NT2/D1 (cell line): ENCODE results near the gene COL20A1.

Experiments used
- DNase-seq: peaks from one replicate; pipeline ENCODE4 v3.0.0-alpha.2; 2011; ENCODE audit warnings: low read depth, low spot score
- H3K27me3 ChIP-seq: 2 replicates; pipeline ENCODE4 v1.6.0; 2011; ENCODE audit warnings: mild to moderate bottlenecking; ENCODE audit not compliant: insufficient read length, insufficient read depth
- H3K36me3 ChIP-seq: 2 replicates; pipeline ENCODE4 v1.6.1; 2011; ENCODE audit warnings: mild to moderate bottlenecking, low read length, mixed read lengths; ENCODE audit not compliant: insufficient read depth, insufficient read length
- H3K4me1 ChIP-seq: 2 replicates; pipeline ENCODE4 v1.5.1; 2011; ENCODE audit not compliant: insufficient read depth, insufficient read length
- H3K4me3 ChIP-seq: 2 replicates; pipeline ENCODE4 v1.5.1; 2011; ENCODE audit warnings: low read depth; ENCODE audit not compliant: insufficient read length
- H3K9ac ChIP-seq: 2 replicates; pipeline ENCODE4 v1.6.0; 2011; ENCODE audit warnings: low read depth; ENCODE audit not compliant: insufficient read length
- H3K9me3 ChIP-seq: 2 replicates; pipeline ENCODE4 v1.5.1; 2011; ENCODE audit warnings: mild to moderate bottlenecking, low read length; ENCODE audit not compliant: insufficient read depth
- SUZ12 ChIP-seq: IDR thresholded peaks from 2 replicates; pipeline ENCODE4 v1.6.1; 2011; ENCODE audit not compliant: insufficient read length, insufficient read depth; ENCODE audit errors: extremely low read depth
- YY1 ChIP-seq: IDR thresholded peaks from 2 replicates; pipeline ENCODE4 v1.6.1; 2011; ENCODE audit not compliant: insufficient read length, insufficient read depth
- ZNF274 ChIP-seq: IDR thresholded peaks from 2 replicates; pipeline ENCODE4 v1.6.1; 2011; ENCODE audit warnings: mild to moderate bottlenecking, low read depth, low read length

Gene COL20A1

GRCh38 chr20:63345328-63346100 is 52.5 kb downstream of the COL20A1 start:
- no peak overlapping the region for H3K4me3 ChIP-seq
- H3K36me3 ChIP-seq: peaks cover 2% of the 10 kb centered on the region
- no peak for DNase-seq
- no peaks in the 10 kb centered on the region for H3K27me3 ChIP-seq
- 0 out of 2 replicates have a peak, but pooled peaks cover 1% of the 10 kb centered on the region for H3K9me3 ChIP-seq
- H3K9ac ChIP-seq: no peak overlapping the region
- peaks cover 13% of the 10 kb centered on the region for H3K4me1 ChIP-seq
- no peak for TF ChIP-seq SUZ12

GRCh38 chr20:63346131-63347080 is 53.4 kb downstream of the COL20A1 start:
- peak overlapping the region; percentile 10 for H3K9ac ChIP-seq
- H3K36me3 ChIP-seq: peaks cover 3% of the 10 kb centered on the region
- H3K9me3 ChIP-seq: peaks cover 8% of the 10 kb centered on the region; the same call in 1 of the 2 replicates
- H3K27me3 ChIP-seq: no peaks in the 10 kb centered on the region
- no peak overlapping the region for H3K4me3 ChIP-seq
- peaks cover 13% of the 10 kb centered on the region for H3K4me1 ChIP-seq
- DNase-seq: no peak
- TF ChIP-seq SUZ12 (no peak), ZNF274 (no peak), YY1 (no peak)

- no peak for DNase-seq
- Histone ChIP-seq H3K9ac (peak overlapping the region; percentile 10), H3K9me3 (peaks cover 8% of the 10 kb centered on the region; the same call in 1 of the 2 replicates), H3K27me3 (no peaks in the 10 kb centered on the region), H3K4me3 (no peak overlapping the region), H3K36me3 (peaks cover 3% of the 10 kb centered on the region), H3K4me1 (peaks cover 21% of the 10 kb centered on the region)
- TF ChIP-seq ZNF274 (no peak), YY1 (no peak), SUZ12 (no peak)
Observed at GRCh38 chr20:63347081-63347741, 54.2 kb downstream of the COL20A1 start.

GRCh38 chr20:63347950-63348827 is 55.2 kb downstream of the COL20A1 start:
- Histone ChIP-seq H3K27me3 (no peaks in the 10 kb centered on the region), H3K9ac (no peak overlapping the region), H3K4me1 (peaks cover 19% of the 10 kb centered on the region), H3K4me3 (no peak overlapping the region), H3K9me3 (peaks cover 8% of the 10 kb centered on the region; the same call in 1 of the 2 replicates), H3K36me3 (peaks cover 3% of the 10 kb centered on the region)
- DNase-seq: no peak
- TF ChIP-seq YY1: no peak
- no peak for TF ChIP-seq SUZ12
- no peak for TF ChIP-seq ZNF274

- H3K27me3 ChIP-seq: no peaks in the 10 kb centered on the region
- H3K9me3 ChIP-seq: peaks cover 8% of the 10 kb centered on the region; the same call in 1 of the 2 replicates
- no peak overlapping the region for H3K4me3 ChIP-seq
- no peak for DNase-seq
- H3K36me3 ChIP-seq: peaks cover 3% of the 10 kb centered on the region
- TF ChIP-seq SUZ12 (no peak), YY1 (no peak), ZNF274 (no peak)
- H3K9ac ChIP-seq: no peak overlapping the region
- peaks cover 15% of the 10 kb centered on the region for H3K4me1 ChIP-seq
Observed at GRCh38 chr20:63348828-63349515, 56.0 kb downstream of the COL20A1 start.

GRCh38 chr20:63349516-63349895 is 56.5 kb downstream of the COL20A1 start:
- H3K4me3 ChIP-seq: no peak overlapping the region
- H3K9me3 ChIP-seq: peaks cover 8% of the 10 kb centered on the region; the same call in 1 of the 2 replicates
- no peak overlapping the region for H3K9ac ChIP-seq
- no peak for DNase-seq
- no peaks in the 10 kb centered on the region for H3K27me3 ChIP-seq
- TF ChIP-seq YY1 (no peak), ZNF274 (no peak)
- peaks cover 3% of the 10 kb centered on the region for H3K36me3 ChIP-seq
- H3K4me1 ChIP-seq: peaks cover 15% of the 10 kb centered on the region
